C1 segment of cervical spinal cord (tissue), 14 donors: ENCODE results near the gene UBXN6.
A peak's percentile ranks its signal among the peaks of the same experiment; 100 is the strongest.

Experiments used
- DNase-seq, 14 donors: peaks; one replicate each; lab custom pipeline; 2025; lab: John Stamatoyannopoulos, UW

Gene UBXN6

DNA sequence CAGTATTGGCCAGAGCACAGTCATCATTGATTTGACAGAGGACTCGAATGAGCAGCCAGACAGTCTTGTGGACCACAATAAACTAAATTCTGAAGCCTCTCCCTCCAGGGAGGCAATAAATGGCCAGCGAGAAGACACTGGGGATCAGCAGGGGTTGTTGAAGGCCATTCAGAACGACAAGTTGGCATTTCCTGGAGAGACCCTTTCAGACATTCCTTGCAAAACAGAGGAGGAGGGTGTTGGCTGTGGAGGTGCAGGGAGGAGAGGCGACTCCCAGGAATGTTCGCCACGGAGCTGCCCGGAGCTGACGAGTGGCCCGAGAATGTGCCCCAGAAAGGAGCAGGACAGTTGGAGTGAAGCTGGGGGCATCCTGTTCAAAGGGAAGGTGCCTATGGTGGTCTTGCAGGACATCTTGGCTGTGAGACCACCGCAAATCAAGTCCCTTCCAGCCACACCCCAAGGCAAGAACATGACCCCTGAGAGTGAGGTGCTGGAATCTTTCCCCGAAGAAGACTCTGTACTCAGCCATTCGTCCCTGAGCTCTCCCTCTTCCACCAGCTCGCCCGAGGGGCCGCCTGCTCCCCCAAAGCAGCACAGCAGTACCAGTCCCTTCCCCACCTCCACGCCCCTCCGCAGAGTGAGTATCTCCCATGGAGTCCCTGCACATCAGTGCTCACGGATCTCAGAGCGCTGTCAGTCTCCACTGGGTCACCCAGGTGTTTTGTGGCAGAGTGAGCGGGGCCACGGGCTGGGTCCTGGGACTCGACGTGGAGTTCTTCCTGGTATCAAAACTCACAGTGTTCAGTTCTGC lies 48.3 kb downstream of the UBXN6 start:
- DNase-seq = no peak

DNA sequence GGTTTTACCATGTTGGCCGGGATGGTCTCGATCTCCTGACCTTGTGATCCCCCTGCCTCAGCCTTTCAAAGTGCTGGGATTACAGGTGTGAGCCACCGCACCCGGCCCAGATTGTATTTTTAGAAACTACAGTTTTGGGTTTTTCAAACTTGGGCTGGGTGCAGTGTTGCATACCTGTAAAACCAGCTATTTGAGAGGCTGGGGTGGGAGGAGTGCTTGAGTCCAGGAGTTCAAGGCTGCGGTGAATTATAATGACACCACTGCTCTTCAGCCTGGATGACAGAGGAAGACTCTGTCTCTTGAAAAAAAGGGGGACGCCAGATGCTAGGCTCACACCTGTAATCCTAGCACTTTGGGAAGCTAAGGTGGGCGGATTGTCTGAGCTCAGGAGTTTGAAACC lies 51.0 kb downstream of the UBXN6 start:
- no peak for DNase-seq

DNA sequence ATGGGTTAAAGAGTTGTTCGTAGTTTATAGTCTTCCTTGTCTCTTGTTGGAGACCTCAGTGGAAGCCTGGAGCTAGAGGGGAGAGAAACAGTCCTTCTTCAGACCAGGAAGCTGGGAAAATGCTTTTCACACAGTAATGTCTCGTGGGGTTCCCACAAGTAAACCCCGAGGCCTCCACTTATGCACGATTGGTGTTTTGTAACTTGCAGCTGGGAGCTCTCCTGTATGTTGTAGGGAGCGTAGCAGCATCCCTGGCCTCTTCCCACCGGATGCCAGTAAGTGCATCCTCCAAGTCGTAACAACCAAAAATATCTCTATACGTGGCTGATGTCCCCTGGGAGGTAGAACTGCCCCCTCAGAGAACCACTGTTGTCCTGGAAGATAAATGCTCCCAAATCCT lies 51.6 kb downstream of the UBXN6 start:
- no peak for DNase-seq

DNA sequence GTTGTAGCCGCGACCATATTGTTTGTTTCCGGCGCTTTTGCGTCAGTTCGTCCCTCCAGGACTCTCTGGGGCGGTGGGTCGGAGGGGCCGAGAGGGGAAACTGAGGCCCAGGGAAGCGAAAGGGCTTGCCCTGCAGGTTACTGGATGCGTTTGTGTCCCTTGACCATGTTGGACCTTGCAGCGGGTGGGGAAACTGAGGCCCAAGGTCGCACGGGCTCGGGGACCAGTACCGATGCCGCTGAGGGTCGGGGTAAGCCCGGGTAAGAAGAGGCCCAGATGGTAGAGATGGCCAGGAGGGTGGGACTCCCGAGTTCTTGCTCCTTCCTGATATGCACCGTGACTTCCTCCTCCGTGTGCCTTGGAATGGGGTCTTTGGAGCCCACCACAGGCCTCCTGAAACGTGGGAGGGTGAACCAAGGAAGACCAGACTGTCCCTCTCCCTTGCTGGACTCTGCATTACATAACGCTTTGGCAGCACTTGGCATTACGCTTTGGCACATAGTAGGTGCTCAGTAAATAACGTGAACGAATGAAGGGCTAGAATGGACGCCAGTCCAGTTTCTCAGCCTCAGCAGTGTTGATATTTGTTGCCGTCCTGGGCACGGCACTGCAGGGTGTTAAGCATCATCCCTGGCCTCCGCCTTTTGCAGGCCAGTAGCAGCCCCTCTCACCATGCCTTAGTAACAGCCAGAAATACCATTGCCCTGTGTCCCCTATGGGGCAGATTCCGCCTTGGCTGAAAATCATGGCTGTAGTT lies 54.4 kb downstream of the UBXN6 start:
- no peak for DNase-seq

GRCh38 chr19:4402171-4403004 lies 55.2 kb downstream of the UBXN6 start, which contains the start of gene CHAF1A:
CHAF1A (plus strand) TSS chr19:4402640; CDS start chr19:4402763, 123 bp downstream.
- peak; percentile 85 to 100 (median 98) for DNase-seq

GRCh38 chr19:4401769-4402170 lies 55.8 kb downstream of the UBXN6 start:
- DNase-seq = no peak

DNA sequence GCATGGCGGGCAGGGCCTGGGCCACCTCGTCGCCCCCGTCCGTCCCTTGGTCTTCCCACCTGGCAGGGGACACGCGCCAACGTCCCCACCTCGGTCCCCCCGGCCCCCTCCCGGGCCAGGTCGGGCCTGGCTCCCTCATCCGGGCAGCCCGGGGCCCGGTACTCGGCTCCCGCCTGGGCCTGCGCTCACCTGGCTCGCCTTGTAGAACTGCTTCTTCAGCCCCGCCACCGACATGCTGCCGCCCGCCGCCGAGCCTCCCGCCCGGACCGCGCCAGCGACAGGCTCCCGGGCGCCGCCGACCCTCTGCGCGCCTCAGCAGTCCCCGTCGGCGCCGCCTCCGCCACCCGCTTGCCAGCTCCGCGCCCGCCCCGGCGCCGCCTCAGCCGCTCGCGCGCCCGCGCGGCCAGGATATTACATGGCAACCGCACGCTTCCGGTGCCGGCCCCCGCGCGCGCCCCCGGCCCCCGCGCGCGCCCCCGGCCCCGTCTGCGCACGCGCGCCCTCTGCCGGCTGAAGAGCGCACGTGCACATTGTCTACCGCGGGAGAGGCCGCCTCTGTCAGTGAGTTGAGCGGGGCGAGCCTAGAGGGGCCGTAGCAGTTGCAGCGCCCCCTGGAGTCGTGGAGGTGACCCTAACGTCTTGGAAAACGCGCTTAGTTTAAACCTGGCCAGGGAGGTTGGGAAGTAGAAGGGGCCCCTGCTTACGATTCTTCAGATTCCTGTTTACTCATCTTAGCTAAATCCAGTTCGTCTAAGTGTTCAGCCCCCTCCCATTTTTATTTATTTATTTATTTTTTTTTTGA lies 57.3 kb downstream of the UBXN6 start, which contains the start of gene SH3GL1:
Gene SH3GL1 (minus strand): TSS at position 413 of the 802 bp plus-strand sequence. CDS start 179 bp downstream, at position 234.
- peak; percentile 35 to 96 (median 86) for DNase-seq

DNA sequence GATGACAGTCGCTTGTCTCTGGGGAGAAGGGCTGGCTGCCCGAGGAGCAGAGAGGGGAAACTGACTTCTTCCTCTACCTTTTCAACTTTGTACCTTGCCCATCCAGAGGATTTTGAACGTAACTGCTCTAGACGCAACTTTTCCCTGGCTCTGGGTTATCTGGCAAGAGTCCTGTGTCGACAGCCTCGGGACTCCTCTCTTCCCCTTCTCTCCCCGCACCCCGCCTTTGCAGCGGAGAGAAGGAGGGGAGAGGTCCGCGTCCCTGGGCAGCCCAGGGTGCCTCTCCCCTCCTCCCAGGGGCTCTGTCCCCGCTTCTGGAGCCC lies 57.8 kb downstream of the UBXN6 start:
- DNase-seq = peak in 3 of 14 donors; percentile 44 to 62 (median 62)

DNA sequence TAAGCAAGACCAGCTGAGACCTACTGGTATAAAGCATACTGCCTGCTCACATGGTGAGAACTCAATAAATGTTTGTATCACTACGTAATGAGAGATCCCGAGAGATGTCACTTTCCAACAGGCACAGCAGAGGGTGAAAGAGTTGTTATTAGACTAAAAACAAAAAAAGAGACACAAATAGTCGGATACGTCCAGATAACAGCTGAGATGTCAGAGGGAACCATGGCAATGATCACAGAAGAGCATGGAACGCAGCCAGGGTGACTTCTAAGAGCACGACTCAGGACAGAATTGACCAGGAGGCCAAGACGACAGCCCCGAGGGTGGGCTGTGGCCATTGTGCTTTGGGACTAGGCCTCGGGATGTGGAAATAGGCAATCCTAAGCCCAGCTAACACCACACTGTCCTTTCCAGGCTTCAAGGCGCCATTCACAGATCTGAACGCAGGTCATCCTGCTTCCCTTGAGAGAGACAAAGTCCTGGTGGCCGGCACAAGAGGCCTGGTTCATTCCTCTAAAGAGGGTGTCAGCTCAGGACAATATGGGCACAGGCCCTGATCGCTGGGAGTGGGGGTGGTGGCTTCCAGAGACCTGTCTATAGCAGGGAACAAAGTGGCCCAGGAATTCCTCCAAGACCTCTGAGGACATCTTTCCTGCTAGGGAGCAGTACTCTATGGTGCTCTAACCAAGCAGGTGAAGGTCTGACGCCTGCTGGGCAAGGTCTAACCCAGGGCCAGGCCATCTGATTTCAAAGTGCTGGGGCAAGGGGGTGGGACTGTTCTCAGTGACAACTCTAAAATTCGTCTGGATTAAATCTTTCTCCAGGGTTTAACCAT lies 60.4 kb downstream of the UBXN6 start:
- DNase-seq = no peak
